ENCODE results near the gene HTR4. TPM values are rescaled to one million over a fixed set of nuclear protein-coding genes. Genes with fewer than 3 reads are reported as not detected.

The HTR4 gene
- polyA plus RNA-seq, 1 donor from 2014 or later = not detected

- H3K4me2 ChIP-seq (ENCODE audit: low read length) = no peak overlapping the region
- no peaks in the 10 kb centered on the region for H3K36me3 ChIP-seq (ENCODE audit: insufficient read depth, low read length)
- no peaks in the 10 kb centered on the region for H3K27me3 ChIP-seq (ENCODE audit: insufficient read depth, low read depth, low read length)
- H3F3A ChIP-seq (ENCODE audit: insufficient read depth, low read length, poor library complexity, severe bottlenecking) = no peaks in the 10 kb centered on the region
- TF ChIP-seq EZH2 (IDR thresholded peaks at IDR 0.05; ENCODE audit: borderline replicate concordance, insufficient read depth, low read length, poor library complexity, severe bottlenecking) = no peak
- TF ChIP-seq SMC3 (conservative IDR thresholded peaks at IDR 0.05; ENCODE audit: poor library complexity) = no peak
- TF ChIP-seq REST (IDR thresholded peaks at IDR 0.05; ENCODE audit: borderline replicate concordance) = no peak
- no peak for TF ChIP-seq POLR2AphosphoS5 (IDR thresholded peaks at IDR 0.05)
- no peak for TF ChIP-seq CTCF (IDR thresholded peaks at IDR 0.05; ENCODE audit: poor library complexity, severe bottlenecking)
- TF ChIP-seq TAF1 (IDR thresholded peaks at IDR 0.05; ENCODE audit: low read depth) = no peak
- TF ChIP-seq EP300 (conservative IDR thresholded peaks at IDR 0.05; ENCODE audit: poor library complexity, severe bottlenecking) = no peak
- TF ChIP-seq MXI1 (conservative IDR thresholded peaks at IDR 0.05; ENCODE audit: poor library complexity, severe bottlenecking) = no peak
- TF ChIP-seq RAD21 (conservative IDR thresholded peaks at IDR 0.05) = no peak
- no peak overlapping the region for H3K27ac ChIP-seq (ENCODE audit: low read length)
- no peaks in the 10 kb centered on the region for H3K79me2 ChIP-seq (replicated peaks; ENCODE audit: insufficient read depth, low read length)
- H4K20me1 ChIP-seq (ENCODE audit: insufficient read depth) = no peaks in the 10 kb centered on the region
- no peaks in the 10 kb centered on the region for H3K9me3 ChIP-seq (ENCODE audit: low read length)
- H3K9ac ChIP-seq (ENCODE audit: low read length) = no peak overlapping the region
- H3K9me2 ChIP-seq (ENCODE audit: insufficient read depth, low read length) = no peaks in the 10 kb centered on the region
- H3K4me3 ChIP-seq (ENCODE audit: low read length) = no peak overlapping the region
- no peak overlapping the region for H2AFZ ChIP-seq (ENCODE audit: low read depth, low read length)
These were observed 95.4 kb downstream of the HTR4 start for GRCh38 chr5:148558892-148559291.

- Histone ChIP-seq H3F3A (ENCODE audit: insufficient read depth, low read length, poor library complexity, severe bottlenecking) (no peaks in the 10 kb centered on the region), H3K9me3 (ENCODE audit: low read length) (no peaks in the 10 kb centered on the region), H3K27ac (ENCODE audit: low read length) (no peak overlapping the region), H3K36me3 (ENCODE audit: insufficient read depth, low read length) (no peaks in the 10 kb centered on the region), H3K9ac (ENCODE audit: low read length) (no peak overlapping the region), H3K9me2 (ENCODE audit: insufficient read depth, low read length) (no peaks in the 10 kb centered on the region), H4K20me1 (ENCODE audit: insufficient read depth) (no peaks in the 10 kb centered on the region), H3K27me3 (ENCODE audit: insufficient read depth, low read depth, low read length) (no peaks in the 10 kb centered on the region), H3K4me2 (ENCODE audit: low read length) (no peak overlapping the region), H2AFZ (ENCODE audit: low read depth, low read length) (no peak overlapping the region), H3K79me2 (replicated peaks; ENCODE audit: insufficient read depth, low read length) (no peaks in the 10 kb centered on the region), H3K4me3 (ENCODE audit: low read length) (no peak overlapping the region)
- no peak for TF ChIP-seq TAF1 (IDR thresholded peaks at IDR 0.05; ENCODE audit: low read depth)
- no peak for TF ChIP-seq MXI1 (conservative IDR thresholded peaks at IDR 0.05; ENCODE audit: poor library complexity, severe bottlenecking)
- no peak for TF ChIP-seq POLR2AphosphoS5 (IDR thresholded peaks at IDR 0.05)
- no peak for TF ChIP-seq EP300 (conservative IDR thresholded peaks at IDR 0.05; ENCODE audit: poor library complexity, severe bottlenecking)
- no peak for TF ChIP-seq SMC3 (conservative IDR thresholded peaks at IDR 0.05; ENCODE audit: poor library complexity)
- TF ChIP-seq CTCF (IDR thresholded peaks at IDR 0.05; ENCODE audit: poor library complexity, severe bottlenecking) = no peak
- no peak for TF ChIP-seq REST (IDR thresholded peaks at IDR 0.05; ENCODE audit: borderline replicate concordance)
- TF ChIP-seq RAD21 (conservative IDR thresholded peaks at IDR 0.05) = no peak
- no peak for TF ChIP-seq EZH2 (IDR thresholded peaks at IDR 0.05; ENCODE audit: borderline replicate concordance, insufficient read depth, low read length, poor library complexity, severe bottlenecking)
These were observed 97.5 kb downstream of the HTR4 start for GRCh38 chr5:148556835-148557234.

All from neural cell (in vitro differentiated cells).